HepG2 (cell line): ENCODE results near the gene FAH. TPM values are rescaled to one million over a fixed set of nuclear protein-coding genes. Genes with fewer than 3 reads are reported as not detected.

ENCODE experiments used
- CC2D1A ChIP-seq: sonication (generic); formaldehyde crosslinking; IDR thresholded peaks from 2 replicates; pipeline ENCODE4 v1.8.1; 2023; ENCODE audit warnings: mild to moderate bottlenecking, missing genetic modification reagents
- HOXD1 ChIP-seq: sonication (generic); formaldehyde crosslinking; IDR thresholded peaks from 2 replicates; pipeline ENCODE4 v1.5.0; 2020; ENCODE audit warnings: missing genetic modification reagents
- XBP1 ChIP-seq: sonication (generic); formaldehyde crosslinking; IDR thresholded peaks from 2 replicates; pipeline ENCODE4 v1.5.0; 2020; ENCODE audit warnings: missing genetic modification reagents
- ZNF143 ChIP-seq: sonication (generic); formaldehyde crosslinking; IDR thresholded peaks from 2 replicates; pipeline ENCODE4 v1.4.0; 2020; ENCODE audit warnings: missing genetic modification reagents
- ZNF253 ChIP-seq: sonication (generic); formaldehyde crosslinking; IDR thresholded peaks from 2 replicates; pipeline ENCODE4 v1.8.0; 2022; ENCODE audit warnings: mild to moderate bottlenecking, missing genetic modification reagents, borderline replicate concordance
- ZNF335 ChIP-seq: sonication (generic); formaldehyde crosslinking; IDR thresholded peaks from 2 replicates; pipeline ENCODE4 v1.4.0; 2020; ENCODE audit warnings: missing genetic modification reagents
- ZNF367 ChIP-seq: sonication (generic); formaldehyde crosslinking; IDR thresholded peaks from 2 replicates; pipeline ENCODE4 v1.4.0; 2020; ENCODE audit warnings: missing genetic modification reagents, borderline replicate concordance
- ZSCAN21 ChIP-seq: sonication (generic); formaldehyde crosslinking; IDR thresholded peaks from 2 replicates; pipeline ENCODE4 v1.8.0; 2022; ENCODE audit warnings: mild to moderate bottlenecking, missing genetic modification reagents, moderate library complexity, borderline replicate concordance
- polyA plus RNA-seq, 8 experiments: library from polyadenylated mRNA; depleted of rRNA in 3 of 8; stranded (reverse) in 7 of 8; unstranded in 1 of 8; fragments of >200 nt; fragmentation: Illumina TruSeq in 4 of 8; extraction: Trizol in 4 of 8; gene quantifications; 2 replicates each; pipeline versions ENCODE4 v1.2.1 to v1.2.3, GENCODE V29; 2011 to 2016; ENCODE audit warnings: low read depth in 4 of 8, missing spikeins in 1 of 8, mixed read lengths in 1 of 8; ENCODE audit not compliant: insufficient read depth in 1 of 8
- total RNA-seq, 5 experiments: library from RNA; depleted of rRNA; stranded (reverse); fragments of >200 nt; fragmentation: Illumina TruSeq; extraction: Trizol; gene quantifications; 2 replicates each; pipeline ENCODE4 v1.2.3, GENCODE V29; 2016; ENCODE audit warnings: low read depth in 1 of 5
- TF ChIP-seq, protein P1 (sequence below): sonication (generic); formaldehyde crosslinking; IDR thresholded peaks from 2 replicates; pipeline ENCODE4 v1.4.0; 2020; ENCODE audit warnings: missing genetic modification reagents, borderline replicate concordance
- TF ChIP-seq, protein P2 (sequence below): sonication (generic); formaldehyde crosslinking; IDR thresholded peaks from 2 replicates; pipeline ENCODE4 v1.4.0; 2020; ENCODE audit warnings: low read depth, mild to moderate bottlenecking, missing genetic modification reagents
- TF ChIP-seq, protein P3 (sequence below): sonication (generic); formaldehyde crosslinking; IDR thresholded peaks from 2 replicates; pipeline ENCODE4 v1.8.1; 2022; ENCODE audit warnings: low read depth, mild to moderate bottlenecking, missing genetic modification reagents
- TF ChIP-seq, protein P4 (sequence below): sonication (generic); formaldehyde crosslinking; IDR thresholded peaks from 2 replicates; pipeline ENCODE4 v1.4.0; 2020; ENCODE audit warnings: missing genetic modification reagents, borderline replicate concordance
- TF ChIP-seq, protein P5 (sequence below): IDR thresholded peaks from 2 replicates; pipeline ENCODE4 v1.6.1; 2016; ENCODE audit warnings: low read depth, borderline replicate concordance

Gene FAH
- total and polyA plus RNA-seq, 2 of the 13 experiments (the other 11 are each of a cell fraction or from before 2014, with no cell fraction given) = 36.6 to 75.0 TPM

DNA sequence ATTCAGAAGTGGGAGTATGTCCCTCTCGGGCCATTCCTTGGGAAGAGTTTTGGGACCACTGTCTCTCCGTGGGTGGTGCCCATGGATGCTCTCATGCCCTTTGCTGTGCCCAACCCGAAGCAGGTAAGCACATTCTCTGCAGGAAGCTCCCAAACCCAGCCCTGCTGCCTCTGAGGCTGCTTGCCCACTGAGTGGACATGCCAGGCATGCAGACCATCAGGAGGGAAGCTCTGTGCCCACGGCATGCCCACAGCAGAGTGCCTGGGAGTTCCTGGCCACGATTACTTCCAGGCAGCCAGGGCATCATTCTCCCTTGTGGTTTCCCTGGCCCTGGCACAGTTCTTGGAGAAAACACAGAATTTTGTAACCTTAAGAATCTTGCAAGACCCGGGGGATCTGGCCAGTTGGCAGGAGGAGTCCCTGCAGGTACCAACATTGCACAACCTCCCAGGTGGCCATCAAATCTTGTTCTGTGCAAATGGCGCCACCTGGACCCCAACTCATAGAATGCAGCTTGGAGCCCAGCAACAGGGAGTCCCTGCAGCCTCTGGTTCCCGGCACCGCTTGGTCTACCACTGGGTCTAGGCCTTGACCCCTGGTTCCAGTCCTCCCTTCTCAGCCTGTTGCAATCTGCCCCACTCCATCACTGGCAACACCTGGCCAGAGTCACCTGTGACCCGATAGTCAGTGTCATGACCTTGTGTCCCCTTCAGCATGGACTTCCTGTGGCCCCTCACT lies 20.4 kb downstream of the FAH start (continued):
- TF ChIP-seq, protein P1, sequence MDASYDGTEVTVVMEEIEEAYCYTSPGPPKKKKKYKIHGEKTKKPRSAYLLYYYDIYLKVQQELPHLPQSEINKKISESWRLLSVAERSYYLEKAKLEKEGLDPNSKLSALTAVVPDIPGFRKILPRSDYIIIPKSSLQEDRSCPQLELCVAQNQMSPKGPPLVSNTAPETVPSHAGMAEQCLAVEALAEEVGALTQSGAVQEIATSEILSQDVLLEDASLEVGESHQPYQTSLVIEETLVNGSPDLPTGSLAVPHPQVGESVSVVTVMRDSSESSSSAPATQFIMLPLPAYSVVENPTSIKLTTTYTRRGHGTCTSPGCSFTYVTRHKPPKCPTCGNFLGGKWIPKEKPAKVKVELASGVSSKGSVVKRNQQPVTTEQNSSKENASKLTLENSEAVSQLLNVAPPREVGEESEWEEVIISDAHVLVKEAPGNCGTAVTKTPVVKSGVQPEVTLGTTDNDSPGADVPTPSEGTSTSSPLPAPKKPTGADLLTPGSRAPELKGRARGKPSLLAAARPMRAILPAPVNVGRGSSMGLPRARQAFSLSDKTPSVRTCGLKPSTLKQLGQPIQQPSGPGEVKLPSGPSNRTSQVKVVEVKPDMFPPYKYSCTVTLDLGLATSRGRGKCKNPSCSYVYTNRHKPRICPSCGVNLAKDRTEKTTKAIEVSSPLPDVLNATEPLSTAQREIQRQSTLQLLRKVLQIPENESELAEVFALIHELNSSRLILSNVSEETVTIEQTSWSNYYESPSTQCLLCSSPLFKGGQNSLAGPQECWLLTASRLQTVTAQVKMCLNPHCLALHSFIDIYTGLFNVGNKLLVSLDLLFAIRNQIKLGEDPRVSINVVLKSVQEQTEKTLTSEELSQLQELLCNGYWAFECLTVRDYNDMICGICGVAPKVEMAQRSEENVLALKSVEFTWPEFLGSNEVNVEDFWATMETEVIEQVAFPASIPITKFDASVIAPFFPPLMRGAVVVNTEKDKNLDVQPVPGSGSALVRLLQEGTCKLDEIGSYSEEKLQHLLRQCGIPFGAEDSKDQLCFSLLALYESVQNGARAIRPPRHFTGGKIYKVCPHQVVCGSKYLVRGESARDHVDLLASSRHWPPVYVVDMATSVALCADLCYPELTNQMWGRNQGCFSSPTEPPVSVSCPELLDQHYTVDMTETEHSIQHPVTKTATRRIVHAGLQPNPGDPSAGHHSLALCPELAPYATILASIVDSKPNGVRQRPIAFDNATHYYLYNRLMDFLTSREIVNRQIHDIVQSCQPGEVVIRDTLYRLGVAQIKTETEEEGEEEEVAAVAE (CRISPR knock-in tag) = no peak
- TF ChIP-seq CC2D1A (no peak), XBP1 (CRISPR knock-in tag) (no peak), ZSCAN21 (0 out of 2 replicates have a peak, but pooled peaks have one; percentile 22), ZNF335 (CRISPR knock-in tag) (no peak), ZNF253 (CRISPR knock-in tag) (no peak), HOXD1 (CRISPR knock-in tag) (no peak), ZNF367 (no peak), ZNF143 (CRISPR knock-in tag) (no peak)
- TF ChIP-seq, protein P2, sequence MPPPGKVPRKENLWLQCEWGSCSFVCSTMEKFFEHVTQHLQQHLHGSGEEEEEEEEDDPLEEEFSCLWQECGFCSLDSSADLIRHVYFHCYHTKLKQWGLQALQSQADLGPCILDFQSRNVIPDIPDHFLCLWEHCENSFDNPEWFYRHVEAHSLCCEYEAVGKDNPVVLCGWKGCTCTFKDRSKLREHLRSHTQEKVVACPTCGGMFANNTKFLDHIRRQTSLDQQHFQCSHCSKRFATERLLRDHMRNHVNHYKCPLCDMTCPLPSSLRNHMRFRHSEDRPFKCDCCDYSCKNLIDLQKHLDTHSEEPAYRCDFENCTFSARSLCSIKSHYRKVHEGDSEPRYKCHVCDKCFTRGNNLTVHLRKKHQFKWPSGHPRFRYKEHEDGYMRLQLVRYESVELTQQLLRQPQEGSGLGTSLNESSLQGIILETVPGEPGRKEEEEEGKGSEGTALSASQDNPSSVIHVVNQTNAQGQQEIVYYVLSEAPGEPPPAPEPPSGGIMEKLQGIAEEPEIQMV (CRISPR knock-in tag) = no peak
- TF ChIP-seq, protein P3, sequence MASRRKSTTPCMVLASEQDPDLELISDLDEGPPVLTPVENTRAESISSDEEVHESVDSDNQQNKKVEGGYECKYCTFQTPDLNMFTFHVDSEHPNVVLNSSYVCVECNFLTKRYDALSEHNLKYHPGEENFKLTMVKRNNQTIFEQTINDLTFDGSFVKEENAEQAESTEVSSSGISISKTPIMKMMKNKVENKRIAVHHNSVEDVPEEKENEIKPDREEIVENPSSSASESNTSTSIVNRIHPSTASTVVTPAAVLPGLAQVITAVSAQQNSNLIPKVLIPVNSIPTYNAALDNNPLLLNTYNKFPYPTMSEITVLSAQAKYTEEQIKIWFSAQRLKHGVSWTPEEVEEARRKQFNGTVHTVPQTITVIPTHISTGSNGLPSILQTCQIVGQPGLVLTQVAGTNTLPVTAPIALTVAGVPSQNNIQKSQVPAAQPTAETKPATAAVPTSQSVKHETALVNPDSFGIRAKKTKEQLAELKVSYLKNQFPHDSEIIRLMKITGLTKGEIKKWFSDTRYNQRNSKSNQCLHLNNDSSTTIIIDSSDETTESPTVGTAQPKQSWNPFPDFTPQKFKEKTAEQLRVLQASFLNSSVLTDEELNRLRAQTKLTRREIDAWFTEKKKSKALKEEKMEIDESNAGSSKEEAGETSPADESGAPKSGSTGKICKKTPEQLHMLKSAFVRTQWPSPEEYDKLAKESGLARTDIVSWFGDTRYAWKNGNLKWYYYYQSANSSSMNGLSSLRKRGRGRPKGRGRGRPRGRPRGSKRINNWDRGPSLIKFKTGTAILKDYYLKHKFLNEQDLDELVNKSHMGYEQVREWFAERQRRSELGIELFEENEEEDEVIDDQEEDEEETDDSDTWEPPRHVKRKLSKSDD (CRISPR knock-in tag) = 0 out of 2 replicates have a peak, but pooled peaks have one; percentile 53
- TF ChIP-seq, protein P4, sequence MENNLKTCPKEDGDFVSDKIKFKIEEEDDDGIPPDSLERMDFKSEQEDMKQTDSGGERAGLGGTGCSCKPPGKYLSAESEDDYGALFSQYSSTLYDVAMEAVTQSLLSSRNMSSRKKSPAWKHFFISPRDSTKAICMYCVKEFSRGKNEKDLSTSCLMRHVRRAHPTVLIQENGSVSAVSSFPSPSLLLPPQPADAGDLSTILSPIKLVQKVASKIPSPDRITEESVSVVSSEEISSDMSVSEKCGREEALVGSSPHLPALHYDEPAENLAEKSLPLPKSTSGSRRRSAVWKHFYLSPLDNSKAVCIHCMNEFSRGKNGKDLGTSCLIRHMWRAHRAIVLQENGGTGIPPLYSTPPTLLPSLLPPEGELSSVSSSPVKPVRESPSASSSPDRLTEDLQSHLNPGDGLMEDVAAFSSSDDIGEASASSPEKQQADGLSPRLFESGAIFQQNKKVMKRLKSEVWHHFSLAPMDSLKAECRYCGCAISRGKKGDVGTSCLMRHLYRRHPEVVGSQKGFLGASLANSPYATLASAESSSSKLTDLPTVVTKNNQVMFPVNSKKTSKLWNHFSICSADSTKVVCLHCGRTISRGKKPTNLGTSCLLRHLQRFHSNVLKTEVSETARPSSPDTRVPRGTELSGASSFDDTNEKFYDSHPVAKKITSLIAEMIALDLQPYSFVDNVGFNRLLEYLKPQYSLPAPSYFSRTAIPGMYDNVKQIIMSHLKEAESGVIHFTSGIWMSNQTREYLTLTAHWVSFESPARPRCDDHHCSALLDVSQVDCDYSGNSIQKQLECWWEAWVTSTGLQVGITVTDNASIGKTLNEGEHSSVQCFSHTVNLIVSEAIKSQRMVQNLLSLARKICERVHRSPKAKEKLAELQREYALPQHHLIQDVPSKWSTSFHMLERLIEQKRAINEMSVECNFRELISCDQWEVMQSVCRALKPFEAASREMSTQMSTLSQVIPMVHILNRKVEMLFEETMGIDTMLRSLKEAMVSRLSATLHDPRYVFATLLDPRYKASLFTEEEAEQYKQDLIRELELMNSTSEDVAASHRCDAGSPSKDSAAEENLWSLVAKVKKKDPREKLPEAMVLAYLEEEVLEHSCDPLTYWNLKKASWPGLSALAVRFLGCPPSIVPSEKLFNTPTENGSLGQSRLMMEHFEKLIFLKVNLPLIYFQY = 0 out of 2 replicates have a peak, but pooled peaks have one; percentile 30
- TF ChIP-seq, protein P5, sequence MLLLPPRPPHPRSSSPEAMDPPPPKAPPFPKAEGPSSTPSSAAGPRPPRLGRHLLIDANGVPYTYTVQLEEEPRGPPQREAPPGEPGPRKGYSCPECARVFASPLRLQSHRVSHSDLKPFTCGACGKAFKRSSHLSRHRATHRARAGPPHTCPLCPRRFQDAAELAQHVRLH (CRISPR knock-in tag) = no peak
